HG03571 (cell line): ENCODE results near the gene EHD4.

Source experiments
- ATAC-seq: cut with Tn5 transposase; IDR thresholded peaks from one replicate; pipeline ENCODE4 v1.9.1; 2021; ENCODE audit not compliant: unreplicated experiment

Gene EHD4

GRCh38 chr15:41882689-41883483 is 89.5 kb downstream of the EHD4 start:
- ATAC-seq: no peak

GRCh38 chr15:41881920-41882688 is 90.3 kb downstream of the EHD4 start:
- no peak for ATAC-seq

- ATAC-seq: no peak
Measured at GRCh38 chr15:41881550-41881919, 90.8 kb downstream of the EHD4 start.

GRCh38 chr15:41881086-41881485 is 91.3 kb downstream of the EHD4 start:
- no peak for ATAC-seq

GRCh38 chr15:41880156-41880877 is 92.0 kb downstream of the EHD4 start:
- ATAC-seq: no peak

- ATAC-seq: no peak
Measured at GRCh38 chr15:41879321-41879845, 93.0 kb downstream of the EHD4 start.

GRCh38 chr15:41878355-41878699 is 94.0 kb downstream of the EHD4 start:
- ATAC-seq: no peak

- ATAC-seq: no peak
Measured at GRCh38 chr15:41877631-41878354, 94.6 kb downstream of the EHD4 start.

- no peak for ATAC-seq
Measured at GRCh38 chr15:41876689-41877088, 95.7 kb downstream of the EHD4 start.

GRCh38 chr15:41876007-41876406 is 96.3 kb downstream of the EHD4 start:
- ATAC-seq: no peak

GRCh38 chr15:41874736-41875135 is 97.6 kb downstream of the EHD4 start:
- ATAC-seq: no peak

- no peak for ATAC-seq
Measured at GRCh38 chr15:41873711-41874110, 98.6 kb downstream of the EHD4 start.

- ATAC-seq: no peak
Measured at GRCh38 chr15:41872166-41872747, 100.1 kb downstream of the EHD4 start.

GRCh38 chr15:41871175-41871905 is 101.0 kb downstream of the EHD4 start:
- ATAC-seq: no peak

- no peak for ATAC-seq
Measured at GRCh38 chr15:41870689-41871081, 101.7 kb downstream of the EHD4 start.

GRCh38 chr15:41869770-41870688 is 102.3 kb downstream of the EHD4 start:
- ATAC-seq: no peak

GRCh38 chr15:41868321-41868720 is 104.0 kb downstream of the EHD4 start:
- no peak for ATAC-seq

- no peak for ATAC-seq
Measured at GRCh38 chr15:41866872-41867579, 105.3 kb downstream of the EHD4 start.
